Panc1 (cell line): ENCODE results near the gene RNF133. TPM values are rescaled to one million over a fixed set of nuclear protein-coding genes. Genes with fewer than 3 reads are reported as not detected.

Experiments used
- ATAC-seq: fragments of 200-7000 bp; cut with Tn5 transposase; 2 replicates; pipeline ENCODE4 v1.9.1; 2020; ENCODE audit warnings: mild to moderate bottlenecking, moderate library complexity
- BruUV-seq: library from RNA; stranded (reverse); fragments of 400-500 nt; replicated peaks from 2 replicates; lab custom pipeline; 2021; lab: Mats Ljungman, UMichigan
- CTCF ChIA-PET: fragments of 300-600 bp; sonication (Branson Sonifier 250); formaldehyde crosslinking; loops from one replicate; lab custom pipeline; 2022; ENCODE audit warnings: antibody characterized with exemption; lab: Charles Lee
- POLR2A ChIA-PET: fragments of 300-600 bp; sonication (Branson Sonifier 250); formaldehyde crosslinking; loops from one replicate; lab custom pipeline; 2022; ENCODE audit warnings: antibody characterized with exemption; lab: Charles Lee
- DNase-seq: peaks from one replicate; pipeline ENCODE4 v3.0.0-alpha.2; 2010; ENCODE audit warnings: low read depth, low spot score
- H3K27ac ChIP-seq: 2 replicates; pipeline ENCODE4 v1.5.1; 2011; ENCODE audit warnings: mild to moderate bottlenecking, low read length, inconsistent platforms
- H3K27me3 ChIP-seq: fragments of 200-500 bp; sonication (Bioruptor generic); 2 replicates; pipeline ENCODE4 v1.6.0; 2014; ENCODE audit warnings: low read length, inconsistent platforms; ENCODE audit not compliant: control insufficient read depth, insufficient read depth
- H3K36me3 ChIP-seq: fragments of 200-500 bp; sonication (Bioruptor generic); 2 replicates; pipeline ENCODE4 v1.5.1; 2014; ENCODE audit warnings: inconsistent platforms, mild to moderate bottlenecking, low read length, moderate library complexity; ENCODE audit not compliant: control insufficient read depth, insufficient read depth
- H3K4me1 ChIP-seq: 2 replicates; pipeline ENCODE4 v1.5.1; 2011; ENCODE audit warnings: inconsistent platforms, mild to moderate bottlenecking, low read length, moderate library complexity; ENCODE audit not compliant: control insufficient read depth, insufficient read depth
- H3K4me3 ChIP-seq, 2 experiments: 2 replicates each; pipeline ENCODE4 v1.5.1; 2011 to 2012; ENCODE audit warnings: low read depth in 2 of 2, low read length in 2 of 2, mild to moderate bottlenecking in 2 of 2, inconsistent platforms in 1 of 2, moderate library complexity in 1 of 2
- H3K9me3 ChIP-seq: fragments of 200-500 bp; sonication (Bioruptor generic); 2 replicates; pipeline ENCODE4 v1.5.1; 2014; ENCODE audit warnings: low read depth, mild to moderate bottlenecking, inconsistent platforms, low read length, moderate library complexity; ENCODE audit not compliant: control insufficient read depth, insufficient read depth
- CTCF ChIP-seq: fragments of 450-650 bp; IDR thresholded peaks from 2 replicates; pipeline ENCODE4 v1.5.1; 2017; ENCODE audit warnings: mild to moderate bottlenecking
- POLR2AphosphoS5 ChIP-seq: IDR thresholded peaks from 2 replicates; pipeline ENCODE4 v1.6.1; 2012; ENCODE audit warnings: mild to moderate bottlenecking, low read depth, low read length, moderate library complexity
- REST ChIP-seq, 2 experiments: IDR thresholded peaks; 2 replicates each; pipeline ENCODE4 v1.6.1; 2011 to 2012; ENCODE audit warnings: low read depth in 2 of 2, control low read depth in 1 of 2, low read length in 1 of 2, mild to moderate bottlenecking in 1 of 2, moderate library complexity in 1 of 2; ENCODE audit not compliant: insufficient read depth in 1 of 2
- SIN3A ChIP-seq: IDR thresholded peaks from 2 replicates; pipeline ENCODE4 v1.6.1; 2012; ENCODE audit warnings: low read depth, mild to moderate bottlenecking, low read length, moderate library complexity, borderline replicate concordance; ENCODE audit not compliant: insufficient read depth
- TCF7L2 ChIP-seq: IDR thresholded peaks from 2 replicates; pipeline ENCODE4 v1.6.1; 2011; ENCODE audit warnings: mild to moderate bottlenecking, low read depth, low read length, inconsistent platforms
- in situ Hi-C: cut with HindIII; loops from 2 replicates; pipeline ENCODE4 v1.10.0; 2016; ENCODE audit warnings: low sequenced_read_pairs, low pct_unique_long_range_greater_than_20kb
- intact Hi-C: fragments of 100-400 bp; cut with micrococcal nuclease; formaldehyde crosslinking; loops from one replicate; pipeline ENCODE4 v1.10.0; 2022; ENCODE audit not compliant: unreplicated experiment
- total RNA-seq: library from RNA; stranded (reverse); gene quantifications from one replicate; pipeline ENCODE4 v1.2.1, GENCODE V29; 2021; ENCODE audit not compliant: unreplicated experiment

RNF133 gene
- total RNA-seq, 1 experiment from 2014 or later: not detected

GRCh38 chr7:122689346-122690109 is 9.4 kb downstream of the RNF133 start:
- CTCF ChIA-PET: no interaction called here
- Histone ChIP-seq H3K4me3 (no peak overlapping the region), H3K36me3 (no peaks in the 10 kb centered on the region), H3K27ac (no peak overlapping the region), H3K4me1 (no peaks in the 10 kb centered on the region), H3K27me3 (no peaks in the 10 kb centered on the region), H3K9me3 (no peaks in the 10 kb centered on the region)
- POLR2A ChIA-PET: no interaction called here
- no TSS peak for BruUV-seq
- ATAC-seq (no peak), DNase-seq (no peak)
- TF ChIP-seq SIN3A: no peak
- no peak for TF ChIP-seq TCF7L2
- no peak for TF ChIP-seq REST (IDR thresholded peaks at IDR 0.05; ENCODE audit: insufficient read depth in 1 of 2, low read depth in 2 of 2, low read length in 1 of 2)
- TF ChIP-seq CTCF: no peak
- intact Hi-C loops: no loop called here
- in situ Hi-C loops: no loop called here

GRCh38 chr7:122688400-122688998 is 10.4 kb downstream of the RNF133 start:
- Histone ChIP-seq H3K9me3 (no peaks in the 10 kb centered on the region), H3K27me3 (no peaks in the 10 kb centered on the region), H3K36me3 (no peaks in the 10 kb centered on the region), H3K27ac (no peak overlapping the region), H3K4me3 (no peak overlapping the region), H3K4me1 (no peaks in the 10 kb centered on the region)
- no peak for TF ChIP-seq TCF7L2
- DNase-seq (no peak), ATAC-seq (no peak)
- intact Hi-C loops (no loop called here), in situ Hi-C loops (no loop called here)
- ChIA-PET CTCF (no interaction called here), POLR2A (no interaction called here)
- no TSS peak for BruUV-seq

GRCh38 chr7:122686360-122686878 is 12.5 kb downstream of the RNF133 start:
- ATAC-seq: no peak
- in situ Hi-C loops: no loop called here

More at GRCh38 chr7:122686360-122686878, 12.5 kb downstream of the RNF133 start:
- TF ChIP-seq POLR2AphosphoS5 (no peak), TCF7L2 (no peak), CTCF (no peak), REST (IDR thresholded peaks at IDR 0.05; ENCODE audit: insufficient read depth in 1 of 2, low read depth in 2 of 2, low read length in 1 of 2) (no peak), SIN3A (no peak)
- intact Hi-C loops: no loop called here
- no peaks in the 10 kb centered on the region for H3K36me3 ChIP-seq
- BruUV-seq: no TSS peak
- H3K4me3 ChIP-seq: no peak overlapping the region
- no peaks in the 10 kb centered on the region for H3K27me3 ChIP-seq
- no peaks in the 10 kb centered on the region for H3K9me3 ChIP-seq
- no peaks in the 10 kb centered on the region for H3K4me1 ChIP-seq
- ChIA-PET CTCF (no interaction called here), POLR2A (no interaction called here)
- no peak overlapping the region for H3K27ac ChIP-seq
- no peak for DNase-seq
